Neural progenitor cell (in vitro differentiated cells): Measurements from ENCODE around the gene ARPIN. TPM values are rescaled to one million over a fixed set of nuclear protein-coding genes. Genes with fewer than 3 reads are reported as not detected.

ENCODE experiments used
- DNase-seq: peaks from one replicate; pipeline ENCODE4 v3.0.0-alpha.2; 2016; ENCODE audit warnings: low spot score
- H2AFZ ChIP-seq: fragments of 200-600 bp; sonication (generic); replicated peaks from 2 replicates; pipeline ENCODE4 v1.6.1; 2016; ENCODE audit warnings: antibody characterized with exemption
- H3F3A ChIP-seq: fragments of 200-600 bp; sonication (generic); 2 replicates; pipeline ENCODE4 v1.6.1; 2016; ENCODE audit warnings: antibody characterized with exemption, low read depth
- H3K27ac ChIP-seq: fragments of 200-600 bp; sonication (generic); 2 replicates; pipeline ENCODE4 v1.5.1; 2016; ENCODE audit warnings: mild to moderate bottlenecking
- H3K27me3 ChIP-seq: fragments of 200-600 bp; sonication (generic); 2 replicates; pipeline ENCODE4 v1.6.1; 2016; ENCODE audit warnings: mild to moderate bottlenecking, moderate library complexity
- H3K36me3 ChIP-seq: fragments of 200-600 bp; sonication (generic); 2 replicates; pipeline ENCODE4 v1.5.1; 2016
- H3K4me1 ChIP-seq: fragments of 200-600 bp; sonication (generic); 2 replicates; pipeline ENCODE4 v1.6.1; 2016; ENCODE audit warnings: mixed run types
- H3K4me2 ChIP-seq: fragments of 200-600 bp; sonication (generic); 2 replicates; pipeline ENCODE4 v1.6.1; 2016
- H3K4me3 ChIP-seq: fragments of 200-600 bp; sonication (generic); 2 replicates; pipeline ENCODE4 v1.5.1; 2016
- H3K79me2 ChIP-seq: fragments of 200-600 bp; sonication (generic); 2 replicates; pipeline ENCODE4 v1.6.1; 2016; ENCODE audit warnings: low read depth
- H3K9ac ChIP-seq: fragments of 200-600 bp; sonication (generic); 2 replicates; pipeline ENCODE4 v1.6.1; 2016
- H3K9me3 ChIP-seq: fragments of 200-600 bp; sonication (generic); 2 replicates; pipeline ENCODE4 v1.5.1; 2016; ENCODE audit warnings: low read depth
- H4K20me1 ChIP-seq: fragments of 200-600 bp; sonication (generic); 2 replicates; pipeline ENCODE4 v1.6.1; 2016; ENCODE audit warnings: low read depth
- H3K27ac Mint-ChIP-seq: 3 replicates; pipeline ENCODE4 v1.8.0; 2021; ENCODE audit warnings: mixed read lengths
- H3K27me3 Mint-ChIP-seq: 2 replicates; pipeline ENCODE4 v1.8.0; 2022; ENCODE audit warnings: low read depth, mild to moderate bottlenecking, inconsistent platforms, moderate library complexity, mixed read lengths; ENCODE audit not compliant: insufficient read depth
- H3K36me3 Mint-ChIP-seq: 3 replicates; pipeline ENCODE4 v1.8.0; 2021; ENCODE audit warnings: mixed read lengths
- H3K4me1 Mint-ChIP-seq: 3 replicates; pipeline ENCODE4 v1.8.0; 2021; ENCODE audit warnings: mixed read lengths
- H3K4me3 Mint-ChIP-seq: 3 replicates; pipeline ENCODE4 v1.8.0; 2021; ENCODE audit warnings: mild to moderate bottlenecking, moderate library complexity, mixed read lengths
- H3K9me3 Mint-ChIP-seq: 3 replicates; pipeline ENCODE4 v1.8.0; 2020; ENCODE audit warnings: mixed read lengths
- EZH2 ChIP-seq: fragments of 200-600 bp; sonication (generic); IDR thresholded peaks from 2 replicates; pipeline ENCODE4 v1.6.1; 2017; ENCODE audit warnings: antibody characterized with exemption, mild to moderate bottlenecking, moderate library complexity
- EZH2phosphoT487 ChIP-seq: fragments of 200-600 bp; sonication (generic); IDR thresholded peaks from 2 replicates; pipeline ENCODE4 v1.6.1; 2017; ENCODE audit warnings: antibody characterized with exemption
- total RNA-seq: library from RNA; depleted of rRNA; stranded (reverse); fragments of >200 nt; gene quantifications from 2 replicates; pipeline ENCODE4 v1.2.3, GENCODE V29; 2015; ENCODE audit warnings: low replicate concordance
- TF ChIP-seq, protein P1 (sequence below): fragments of 200-600 bp; sonication (generic); IDR thresholded peaks from 2 replicates; pipeline ENCODE4 v1.5.1; 2017; ENCODE audit warnings: antibody characterized with exemption, mild to moderate bottlenecking

The ARPIN gene
- total RNA-seq, 1 donor from 2014 or later, result 5.9 TPM

DNA sequence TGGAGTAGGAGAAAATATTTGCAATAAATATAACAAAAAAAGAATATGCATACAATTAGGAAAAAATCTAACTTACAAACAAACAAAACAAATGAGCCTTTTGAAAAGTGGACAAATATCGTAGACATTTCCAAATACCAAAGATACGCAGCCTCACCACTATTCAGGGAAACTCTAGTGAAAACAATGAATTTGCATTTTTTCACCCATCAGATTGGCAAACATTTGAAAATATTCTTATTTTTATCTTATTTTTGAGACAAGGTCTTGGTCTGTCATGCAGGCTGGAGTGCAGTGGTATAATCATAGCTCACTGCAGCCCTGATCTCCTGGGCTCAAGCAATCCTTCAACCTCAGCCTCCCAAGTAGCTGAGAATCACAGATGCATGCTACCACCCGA, 34.4 kb downstream of the ARPIN start:
- TF ChIP-seq, protein P1, sequence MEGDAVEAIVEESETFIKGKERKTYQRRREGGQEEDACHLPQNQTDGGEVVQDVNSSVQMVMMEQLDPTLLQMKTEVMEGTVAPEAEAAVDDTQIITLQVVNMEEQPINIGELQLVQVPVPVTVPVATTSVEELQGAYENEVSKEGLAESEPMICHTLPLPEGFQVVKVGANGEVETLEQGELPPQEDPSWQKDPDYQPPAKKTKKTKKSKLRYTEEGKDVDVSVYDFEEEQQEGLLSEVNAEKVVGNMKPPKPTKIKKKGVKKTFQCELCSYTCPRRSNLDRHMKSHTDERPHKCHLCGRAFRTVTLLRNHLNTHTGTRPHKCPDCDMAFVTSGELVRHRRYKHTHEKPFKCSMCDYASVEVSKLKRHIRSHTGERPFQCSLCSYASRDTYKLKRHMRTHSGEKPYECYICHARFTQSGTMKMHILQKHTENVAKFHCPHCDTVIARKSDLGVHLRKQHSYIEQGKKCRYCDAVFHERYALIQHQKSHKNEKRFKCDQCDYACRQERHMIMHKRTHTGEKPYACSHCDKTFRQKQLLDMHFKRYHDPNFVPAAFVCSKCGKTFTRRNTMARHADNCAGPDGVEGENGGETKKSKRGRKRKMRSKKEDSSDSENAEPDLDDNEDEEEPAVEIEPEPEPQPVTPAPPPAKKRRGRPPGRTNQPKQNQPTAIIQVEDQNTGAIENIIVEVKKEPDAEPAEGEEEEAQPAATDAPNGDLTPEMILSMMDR, result no peak
- no peak for TF ChIP-seq EZH2
- no peak for TF ChIP-seq EZH2phosphoT487
- Histone ChIP-seq H3K9me3 (no peaks in the 10 kb centered on the region), H3K79me2 (no peaks in the 10 kb centered on the region), H3K4me1 (no peaks in the 10 kb centered on the region), H3K4me3 (no peak overlapping the region), H3K36me3 (no peaks in the 10 kb centered on the region), H2AFZ (no peak overlapping the region), H3K27ac (no peak overlapping the region), H3F3A (peaks cover 6% of the 10 kb centered on the region), H3K9ac (no peak overlapping the region), H3K4me2 (no peak overlapping the region), H3K27me3 (no peaks in the 10 kb centered on the region), H4K20me1 (peaks cover 3% of the 10 kb centered on the region)
- H3K4me3 Mint-ChIP-seq, result no peak overlapping the region
- DNase-seq, result no peak
- H3K4me1 Mint-ChIP-seq, result no peaks in the 10 kb centered on the region
- H3K27ac Mint-ChIP-seq, result no peak overlapping the region
- H3K9me3 Mint-ChIP-seq, result no peaks in the 10 kb centered on the region
- no peaks in the 10 kb centered on the region for H3K27me3 Mint-ChIP-seq
- H3K36me3 Mint-ChIP-seq, result peaks cover 2% of the 10 kb centered on the region

DNA sequence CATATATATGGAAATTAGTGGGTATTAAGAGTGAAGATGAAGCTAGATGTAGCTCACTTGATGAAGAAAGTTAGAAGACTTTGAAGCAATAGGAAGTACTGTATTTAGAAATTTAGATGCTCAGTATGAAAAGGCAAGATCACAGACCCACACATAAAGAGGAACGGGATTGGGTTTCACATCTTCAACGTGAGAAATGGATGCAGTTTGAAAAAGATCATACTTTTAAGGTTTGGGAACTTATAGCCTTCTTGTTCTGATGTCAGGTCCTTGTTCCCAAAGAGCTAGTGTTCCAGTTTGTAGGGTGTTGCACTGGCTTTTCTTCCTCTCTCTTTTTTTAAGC, 35.7 kb downstream of the ARPIN start:
- Histone ChIP-seq H3K36me3 (no peaks in the 10 kb centered on the region), H2AFZ (no peak overlapping the region), H3K9me3 (no peaks in the 10 kb centered on the region), H3K79me2 (no peaks in the 10 kb centered on the region), H3K27me3 (no peaks in the 10 kb centered on the region), H3K27ac (no peak overlapping the region), H3K9ac (no peak overlapping the region), H3K4me3 (no peak overlapping the region), H3K4me1 (no peaks in the 10 kb centered on the region), H3K4me2 (no peak overlapping the region), H4K20me1 (peaks cover 3% of the 10 kb centered on the region), H3F3A (peaks cover 6% of the 10 kb centered on the region)
- no peaks in the 10 kb centered on the region for H3K4me1 Mint-ChIP-seq
- H3K9me3 Mint-ChIP-seq, result no peaks in the 10 kb centered on the region
- no peak for DNase-seq
- no peak overlapping the region for H3K27ac Mint-ChIP-seq
- TF ChIP-seq EZH2 (no peak), EZH2phosphoT487 (no peak)
- TF ChIP-seq, protein P1, result no peak
- H3K36me3 Mint-ChIP-seq, result peaks cover 2% of the 10 kb centered on the region
- no peak overlapping the region for H3K4me3 Mint-ChIP-seq
- no peaks in the 10 kb centered on the region for H3K27me3 Mint-ChIP-seq

DNA sequence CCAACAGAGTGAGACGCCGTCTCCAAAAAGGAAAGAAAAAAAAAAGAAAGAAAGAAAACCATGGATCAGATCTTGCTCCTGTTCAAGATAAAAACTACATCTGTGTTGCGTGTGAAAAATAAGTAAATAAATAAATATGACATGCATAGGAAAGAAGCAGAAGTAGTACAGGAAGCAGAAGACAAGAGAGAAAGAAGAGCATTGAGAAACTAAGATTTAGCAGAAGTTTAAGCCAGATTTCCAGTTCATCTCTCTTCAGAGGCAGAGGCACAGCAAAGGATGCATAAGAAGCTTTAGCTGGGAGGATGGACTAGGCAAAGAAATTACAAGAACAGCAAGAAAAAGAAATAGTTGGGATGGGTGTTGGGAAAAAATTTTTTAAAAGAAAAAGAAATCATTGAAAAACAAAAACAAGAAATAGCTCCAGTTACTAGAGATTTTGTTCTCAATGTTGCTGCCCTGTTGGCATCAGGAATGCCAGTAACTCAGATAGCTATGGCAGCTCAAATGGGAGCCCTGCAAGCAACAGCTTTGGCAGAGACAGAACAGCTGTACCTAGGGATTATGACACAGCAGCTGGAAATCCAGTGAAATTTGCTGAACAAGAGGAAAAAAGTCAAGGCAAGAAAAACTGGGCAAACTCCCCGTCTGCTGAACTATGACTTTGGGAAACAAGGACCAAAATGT, 36.2 kb downstream of the ARPIN start:
- Histone ChIP-seq H3K4me1 (no peaks in the 10 kb centered on the region), H3K27ac (no peak overlapping the region), H3F3A (peaks cover 6% of the 10 kb centered on the region), H3K4me3 (no peak overlapping the region), H2AFZ (no peak overlapping the region), H4K20me1 (peaks cover 3% of the 10 kb centered on the region), H3K9me3 (no peaks in the 10 kb centered on the region), H3K9ac (no peak overlapping the region), H3K27me3 (no peaks in the 10 kb centered on the region), H3K4me2 (no peak overlapping the region), H3K79me2 (no peaks in the 10 kb centered on the region), H3K36me3 (peaks cover under 1% of the 10 kb centered on the region)
- no peaks in the 10 kb centered on the region for H3K27me3 Mint-ChIP-seq
- H3K27ac Mint-ChIP-seq, result no peak overlapping the region
- no peaks in the 10 kb centered on the region for H3K9me3 Mint-ChIP-seq
- no peak overlapping the region for H3K4me3 Mint-ChIP-seq
- no peaks in the 10 kb centered on the region for H3K4me1 Mint-ChIP-seq
- H3K36me3 Mint-ChIP-seq, result peaks cover 3% of the 10 kb centered on the region
- no peak for DNase-seq
- TF ChIP-seq EZH2 (no peak), EZH2phosphoT487 (no peak)
- TF ChIP-seq, protein P1, result no peak
